UCSD-AML1 (cell line): ENCODE results near the gene ALDH1L1.

Experiments
- DNase-seq: peaks from one replicate; lab custom pipeline; 2025; ENCODE audit not compliant: unreplicated experiment; lab: John Stamatoyannopoulos, UW

ALDH1L1 gene

DNA sequence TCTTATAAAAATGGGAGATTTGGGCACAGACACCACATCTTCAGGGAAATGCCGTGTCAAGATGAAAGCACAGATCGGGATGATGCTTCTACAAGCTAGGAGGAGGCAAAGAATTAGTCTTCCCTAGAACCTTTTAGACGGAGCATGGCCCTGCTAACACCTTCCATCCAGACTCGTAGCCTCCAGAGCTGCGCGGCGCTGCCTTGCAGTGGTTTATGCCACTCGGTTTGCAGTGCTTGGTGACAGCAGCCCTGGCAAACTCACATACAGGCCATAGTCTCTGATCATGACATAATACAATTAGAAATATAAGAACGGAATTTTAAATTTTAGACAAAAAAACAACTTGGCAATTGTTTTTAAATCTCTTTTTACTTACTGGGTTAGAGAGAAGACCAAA is 59.3 kb downstream of the ALDH1L1 start:
- DNase-seq: no peak

GRCh38 chr3:126119976-126120375 is 60.4 kb downstream of the ALDH1L1 start:
- DNase-seq: no peak

GRCh38 chr3:126119008-126119675 is 61.2 kb downstream of the ALDH1L1 start:
- no peak for DNase-seq

DNA sequence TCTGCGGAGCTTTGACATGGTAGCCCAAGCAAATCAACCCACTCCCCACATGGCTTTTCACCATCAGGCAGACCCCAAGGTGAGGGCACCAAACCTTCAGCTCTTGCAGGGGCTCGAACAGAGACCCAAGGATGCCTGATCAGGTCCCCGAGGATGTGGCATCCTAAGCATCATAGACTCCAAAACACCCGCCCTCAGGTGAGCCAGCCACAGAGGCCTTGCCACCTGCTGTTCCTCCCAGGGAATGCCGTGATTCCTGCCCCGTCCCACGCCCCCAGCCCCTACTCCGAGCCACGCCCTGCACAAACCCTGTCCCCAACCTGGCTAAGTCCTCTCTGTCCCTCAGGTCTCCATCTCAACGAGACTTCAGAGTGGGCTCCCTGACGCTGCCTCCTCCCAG is 61.8 kb downstream of the ALDH1L1 start:
- DNase-seq: no peak

DNA sequence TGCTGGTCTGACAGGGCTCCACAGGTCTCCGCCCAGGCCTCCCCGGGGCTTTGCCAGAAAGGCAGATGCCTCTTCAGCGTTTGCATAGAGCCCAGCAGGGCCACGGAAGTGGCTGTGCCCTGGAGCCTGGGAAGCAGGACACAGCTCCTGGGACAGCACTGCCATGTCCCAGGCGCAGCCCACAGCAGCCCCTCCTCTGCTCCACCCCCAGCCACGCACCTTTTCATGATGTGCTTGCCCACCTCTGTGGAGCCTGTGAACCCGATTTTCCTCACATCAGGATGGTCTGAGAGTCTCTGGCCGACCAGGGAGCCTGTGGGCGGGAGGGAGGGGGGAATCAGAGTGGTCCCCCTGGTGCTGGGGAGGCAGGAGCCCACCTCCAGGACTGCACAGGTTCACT is 62.6 kb downstream of the ALDH1L1 start:
- DNase-seq: no peak

DNA sequence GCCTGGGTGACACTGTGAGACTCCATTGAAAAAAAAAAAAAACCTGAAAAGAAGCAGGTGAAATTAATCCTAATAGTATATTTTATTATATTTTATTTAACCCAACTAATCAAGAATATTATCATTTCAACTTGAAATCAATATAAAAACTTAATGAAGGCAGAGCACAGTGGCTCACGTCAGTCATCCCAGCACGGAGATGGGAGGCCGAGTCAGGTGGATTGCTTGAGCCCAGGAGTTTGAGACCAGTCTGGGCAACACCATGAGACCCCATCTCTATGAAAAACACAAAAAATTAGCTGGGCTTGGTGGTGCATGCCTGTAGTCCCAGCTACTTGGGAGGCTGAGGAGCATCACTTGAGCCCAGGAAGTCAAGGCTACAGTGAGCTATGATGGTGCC is 63.2 kb downstream of the ALDH1L1 start:
- no peak for DNase-seq

GRCh38 chr3:126116526-126116925 is 63.9 kb downstream of the ALDH1L1 start:
- DNase-seq: no peak

- DNase-seq: no peak
Observed at GRCh38 chr3:126114443-126115386, 65.7 kb downstream of the ALDH1L1 start.

DNA sequence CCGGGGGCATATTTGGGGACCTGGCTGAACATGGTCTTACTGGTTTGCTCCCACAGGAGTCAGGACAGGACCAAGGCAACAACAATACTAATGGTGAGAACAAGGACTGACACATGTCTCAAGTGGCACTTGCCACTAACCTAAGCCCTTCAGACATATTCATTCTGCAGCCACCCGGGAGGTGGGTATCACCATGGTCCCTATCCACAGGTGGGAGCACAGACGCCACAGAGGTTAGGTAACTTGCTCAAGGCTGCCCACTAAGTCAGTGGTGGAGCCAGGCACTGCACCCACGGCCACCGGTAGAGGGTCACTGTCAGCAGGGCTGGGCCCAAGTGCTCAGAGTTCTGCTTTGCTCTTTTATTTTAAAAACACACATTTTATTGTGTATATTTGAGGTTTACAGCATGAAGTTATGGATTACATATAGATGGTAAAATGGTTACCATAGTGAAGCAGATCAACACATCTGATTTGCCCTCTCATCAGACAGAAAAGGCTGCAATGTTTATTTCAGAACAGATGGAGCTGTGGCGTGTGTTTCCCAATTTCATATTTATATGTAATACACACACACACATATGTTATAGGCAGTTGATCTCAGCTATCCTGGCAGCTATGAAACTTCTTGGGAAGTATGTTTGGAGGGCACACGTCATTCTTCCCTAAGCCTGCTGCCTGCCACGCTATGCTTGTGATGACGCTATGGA is 66.5 kb downstream of the ALDH1L1 start:
- DNase-seq: no peak

GRCh38 chr3:126113238-126113555 is 67.2 kb downstream of the ALDH1L1 start:
- DNase-seq: no peak

- no peak for DNase-seq
Observed at GRCh38 chr3:126112531-126113237, 67.7 kb downstream of the ALDH1L1 start.

GRCh38 chr3:126111566-126112475 is 68.6 kb downstream of the ALDH1L1 start:
- no peak for DNase-seq

DNA sequence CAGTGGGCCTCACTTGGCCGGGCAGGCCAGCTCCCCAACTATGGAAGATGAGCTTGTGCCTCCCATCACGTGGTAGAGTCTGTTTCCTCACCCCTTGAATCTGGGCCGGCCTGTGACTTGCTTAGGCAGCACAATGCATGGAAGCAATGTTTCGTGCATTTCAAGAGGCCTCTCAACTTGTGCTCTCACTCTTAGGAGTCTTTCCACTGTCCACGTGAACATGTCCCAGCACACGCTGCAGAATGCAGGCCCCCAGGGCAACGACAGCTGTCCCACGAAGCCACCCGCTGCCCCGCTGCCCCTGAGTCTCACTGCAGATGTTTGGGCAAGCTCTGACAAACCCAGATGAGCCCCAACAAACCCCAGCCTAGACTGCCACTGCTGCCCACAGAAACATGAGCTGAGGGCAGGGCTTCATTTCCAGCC is 69.2 kb downstream of the ALDH1L1 start:
- DNase-seq: no peak

DNA sequence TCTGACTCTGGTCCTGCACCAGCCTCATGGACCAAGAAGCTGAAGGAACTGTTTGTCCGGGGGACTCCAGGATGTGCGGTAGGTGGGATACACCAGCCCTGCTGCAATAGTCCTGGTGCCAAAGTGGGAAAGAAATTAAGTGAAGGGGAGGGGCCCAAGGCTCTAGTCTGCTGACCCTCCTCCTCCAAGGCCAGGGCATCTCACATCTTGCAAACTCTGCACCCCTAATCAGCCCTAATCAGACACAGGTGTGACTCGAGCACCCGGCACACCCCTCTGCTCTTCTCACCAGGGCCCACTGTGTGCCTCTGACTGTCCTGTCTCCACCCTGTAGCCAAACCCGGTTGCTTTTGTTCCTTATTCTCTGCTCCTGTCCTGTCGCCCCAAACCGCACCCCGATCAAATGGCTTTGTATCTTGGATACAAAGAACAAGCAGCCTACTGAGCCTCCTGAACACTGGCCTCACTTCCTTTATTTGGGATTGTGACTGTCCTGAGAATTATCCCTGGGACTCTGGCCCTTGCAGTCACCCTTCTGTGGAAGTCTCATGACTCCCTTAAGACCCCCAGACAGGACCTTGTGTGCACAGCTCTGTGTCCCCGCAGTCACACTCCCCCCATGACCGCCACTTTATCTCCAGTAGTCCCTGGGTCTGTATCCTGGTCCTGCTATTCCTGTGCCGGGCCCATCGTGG is 69.8 kb downstream of the ALDH1L1 start:
- no peak for DNase-seq

DNA sequence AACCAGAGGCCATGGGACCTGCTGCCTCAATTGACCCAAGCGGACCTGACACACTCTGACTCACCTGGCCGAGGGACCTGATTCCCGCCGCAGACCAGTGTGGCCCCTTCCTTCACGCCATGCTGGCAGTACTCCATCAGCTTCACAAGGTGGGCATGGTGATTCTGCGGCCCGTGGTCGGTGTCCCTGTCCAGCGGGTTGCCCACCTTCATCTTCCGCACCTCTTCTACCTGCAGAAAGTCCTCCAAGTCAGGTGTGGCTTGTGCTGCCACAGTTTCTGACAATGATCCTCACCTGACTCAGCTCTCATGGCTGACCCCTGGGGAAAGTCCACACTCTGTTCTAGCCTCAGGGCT is 70.5 kb downstream of the ALDH1L1 start:
- DNase-seq: no peak

DNA sequence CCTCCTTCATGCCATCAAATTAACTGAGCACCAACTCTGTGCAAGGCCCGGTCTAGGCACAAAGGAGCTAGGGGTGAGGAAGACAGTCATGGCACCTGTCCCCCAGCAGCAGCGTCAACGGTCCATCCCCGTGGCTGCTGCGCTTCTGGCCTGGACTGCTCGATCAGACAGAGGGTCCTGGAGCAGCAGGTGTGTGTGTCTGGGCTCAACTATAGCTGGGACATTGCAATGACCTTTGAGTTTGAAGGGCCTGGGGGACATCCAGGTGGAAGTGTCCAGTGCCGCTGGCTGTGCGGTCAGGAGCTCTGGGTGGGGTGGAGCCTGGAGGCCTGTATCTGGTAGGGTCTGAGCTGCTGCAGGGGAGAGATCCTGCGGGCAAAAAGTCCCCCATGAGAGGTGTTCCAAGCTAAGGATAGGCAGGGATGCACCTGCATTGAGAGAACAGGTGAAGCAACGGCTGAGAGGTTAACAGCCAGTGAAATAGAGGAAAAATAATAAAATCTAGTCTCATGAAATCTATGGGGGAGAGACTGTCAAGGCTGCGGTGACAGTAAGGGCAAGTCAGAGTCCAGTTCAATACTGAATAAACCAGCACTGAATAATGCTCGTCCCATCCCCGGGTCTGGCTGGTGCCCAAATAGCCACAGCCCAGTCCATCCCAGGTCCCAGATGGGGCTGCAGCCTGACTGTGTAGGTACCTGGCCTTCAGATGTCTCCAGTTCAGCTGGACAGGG is 71.1 kb downstream of the ALDH1L1 start:
- no peak for DNase-seq

GRCh38 chr3:126108676-126109050 is 71.7 kb downstream of the ALDH1L1 start:
- no peak for DNase-seq

GRCh38 chr3:126107957-126108675 is 72.3 kb downstream of the ALDH1L1 start:
- DNase-seq: no peak
